ENCODE measurements around the gene KIF15. TPM values are rescaled to one million over a fixed set of nuclear protein-coding genes. Genes with fewer than 3 reads are reported as not detected.
A peak's percentile ranks its signal among the peaks of the same experiment; 100 is the strongest.

The KIF15 gene
- total RNA-seq, 1 donor from 2014 or later = 2.2 TPM

GRCh38 chr3:44825264-44825925, 63.8 kb downstream of the KIF15 start:
- Mint-ChIP-seq H3K9me3 (ENCODE audit: low read depth) (peaks cover 3% of the 10 kb centered on the region), H3K27ac (ENCODE audit: unreplicated experiment) (no peak overlapping the region), H3K27me3 (ENCODE audit: low read depth) (no peaks in the 10 kb centered on the region), H3K36me3 (ENCODE audit: low read depth) (peaks cover 2% of the 10 kb centered on the region), H3K4me3 (ENCODE audit: unreplicated experiment) (no peak overlapping the region), H3K4me1 (ENCODE audit: low read depth) (peaks cover 5% of the 10 kb centered on the region)
- TF ChIP-seq CTCF (IDR thresholded peaks at IDR 0.05) = no peak
- no peak for DNase-seq (ENCODE audit: low spot score)

- no peak for TF ChIP-seq CTCF (IDR thresholded peaks at IDR 0.05)
- H3K9me3 Mint-ChIP-seq (ENCODE audit: low read depth) = peaks cover 3% of the 10 kb centered on the region
- peaks cover under 1% of the 10 kb centered on the region for H3K36me3 Mint-ChIP-seq (ENCODE audit: low read depth)
- H3K4me3 Mint-ChIP-seq (ENCODE audit: unreplicated experiment) = no peak overlapping the region
- H3K4me1 Mint-ChIP-seq (ENCODE audit: low read depth) = peaks cover 13% of the 10 kb centered on the region
- no peaks in the 10 kb centered on the region for H3K27me3 Mint-ChIP-seq (ENCODE audit: low read depth)
- DNase-seq (ENCODE audit: low spot score) = no peak
- no peak overlapping the region for H3K27ac Mint-ChIP-seq (ENCODE audit: unreplicated experiment)
Observed at GRCh38 chr3:44827196-44827595, 65.6 kb downstream of the KIF15 start.

GRCh38 chr3:44831232-44831631, 69.6 kb downstream of the KIF15 start:
- H3K27me3 Mint-ChIP-seq (ENCODE audit: low read depth) = no peaks in the 10 kb centered on the region
- H3K4me3 Mint-ChIP-seq (ENCODE audit: unreplicated experiment) = no peak overlapping the region
- peak overlapping the region; percentile 62 for H3K27ac Mint-ChIP-seq (ENCODE audit: unreplicated experiment)
- H3K9me3 Mint-ChIP-seq (ENCODE audit: low read depth) = peaks cover 4% of the 10 kb centered on the region
- peaks cover 3% of the 10 kb centered on the region for H3K36me3 Mint-ChIP-seq (ENCODE audit: low read depth)
- no peak for DNase-seq (ENCODE audit: low spot score)
- peaks cover 13% of the 10 kb centered on the region for H3K4me1 Mint-ChIP-seq (ENCODE audit: low read depth)
- TF ChIP-seq CTCF (IDR thresholded peaks at IDR 0.05) = no peak

GRCh38 chr3:44832032-44832431, 70.4 kb downstream of the KIF15 start:
- H3K9me3 Mint-ChIP-seq (ENCODE audit: low read depth) = peaks cover 10% of the 10 kb centered on the region
- DNase-seq (ENCODE audit: low spot score) = no peak
- no peaks in the 10 kb centered on the region for H3K27me3 Mint-ChIP-seq (ENCODE audit: low read depth)
- peaks cover 13% of the 10 kb centered on the region for H3K4me1 Mint-ChIP-seq (ENCODE audit: low read depth)
- peaks cover 8% of the 10 kb centered on the region for H3K36me3 Mint-ChIP-seq (ENCODE audit: low read depth)
- H3K27ac Mint-ChIP-seq (ENCODE audit: unreplicated experiment) = no peak overlapping the region
- no peak overlapping the region for H3K4me3 Mint-ChIP-seq (ENCODE audit: unreplicated experiment)
- TF ChIP-seq CTCF (IDR thresholded peaks at IDR 0.05) = no peak

GRCh38 chr3:44832965-44833364, 71.4 kb downstream of the KIF15 start:
- Mint-ChIP-seq H3K9me3 (ENCODE audit: low read depth) (peaks cover 14% of the 10 kb centered on the region), H3K4me3 (ENCODE audit: unreplicated experiment) (no peak overlapping the region), H3K27ac (ENCODE audit: unreplicated experiment) (no peak overlapping the region), H3K36me3 (ENCODE audit: low read depth) (peaks cover 8% of the 10 kb centered on the region), H3K4me1 (ENCODE audit: low read depth) (peaks cover 13% of the 10 kb centered on the region), H3K27me3 (ENCODE audit: low read depth) (no peaks in the 10 kb centered on the region)
- DNase-seq (ENCODE audit: low spot score) = no peak
- no peak for TF ChIP-seq CTCF (IDR thresholded peaks at IDR 0.05)
